ENCODE results near the gene GP5. TPM values are rescaled to one million over a fixed set of nuclear protein-coding genes. Genes with fewer than 3 reads are reported as not detected.

The GP5 gene
- total and polyA plus RNA-seq, 2 of the 13 experiments (the other 11 are each of a cell fraction or from before 2014, with no cell fraction given), result not detected

DNA sequence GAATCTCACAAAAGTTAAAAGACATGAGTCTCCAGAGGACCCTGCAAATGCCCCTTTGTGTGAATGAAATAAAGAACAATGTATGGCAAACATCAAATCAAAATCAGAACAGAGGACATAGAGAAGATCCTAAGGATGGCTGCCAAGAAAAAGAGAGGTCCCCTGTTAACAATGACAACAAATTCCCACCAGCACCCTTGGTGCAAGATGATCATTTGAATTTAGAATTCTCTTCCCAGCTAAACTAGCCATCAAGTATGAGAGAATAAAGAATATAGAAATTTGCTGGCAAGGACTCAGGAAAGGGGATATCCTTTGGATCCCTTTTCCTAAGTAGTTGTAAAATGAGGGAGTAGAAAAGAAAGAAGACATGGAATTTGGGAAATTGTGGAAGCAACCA, 8.2 kb downstream of the GP5 start:
- BruUV-seq (replicated peaks), result no TSS peak
- no peaks in the 10 kb centered on the region for H4K20me1 ChIP-seq (ENCODE audit: insufficient read depth, low read length)
- H3K9me3 ChIP-seq (ENCODE audit: low read length), result 0 out of 2 replicates have a peak, but pooled peaks cover 4% of the 10 kb centered on the region
- H2AFZ ChIP-seq (ENCODE audit: low read length), result no peak overlapping the region
- FAIRE-seq (no peak), DNase-seq (ENCODE audit: low spot score) (no peak), ATAC-seq (no peak)
- H3K27me3 ChIP-seq (ENCODE audit: control insufficient read depth in 1 of 2, insufficient read depth in 2 of 2, low read length in 2 of 2), result peaks cover 2 to 23% of the 10 kb centered on the region in 2 experiments; a peak in 3 of 5 replicates
- peaks cover 17% of the 10 kb centered on the region for H3K4me1 ChIP-seq (ENCODE audit: insufficient read depth, low read length)
- in situ Hi-C loops (cut with HindIII; ENCODE audit: extremely low pct_ligation_motif_present, low pct_unique_long_range_greater_than_20kb), result no loop called here
- H3K79me2 ChIP-seq (ENCODE audit: insufficient read depth, low read length), result no peaks in the 10 kb centered on the region
- H3K9ac ChIP-seq (ENCODE audit: insufficient read depth, low read depth, low read length), result no peak overlapping the region
- no peak overlapping the region for H3K4me2 ChIP-seq (ENCODE audit: low read depth, low read length)
- no peak overlapping the region for H3K27ac ChIP-seq (ENCODE audit: extremely low read length, insufficient read depth, low read length)
- POLR2A ChIA-PET, result no interaction called here
- H3K4me3 ChIP-seq (replicated peaks in 1 of 3; ENCODE audit: insufficient read depth in 1 of 3, low read depth in 2 of 3, low read length in 3 of 3), result no peak overlapping the region
- H3K36me3 ChIP-seq (replicated peaks in 1 of 2; ENCODE audit: control insufficient read depth in 1 of 2, insufficient read depth in 2 of 2, low read length in 2 of 2), result no peaks in the 10 kb centered on the region
- CTCF ChIA-PET (ENCODE audit: low intra/inter-chr PET ratio, low total read pairs), result no interaction called here
- intact Hi-C loops (cut with micrococcal nuclease; ENCODE audit: unreplicated experiment), result no loop called here
- no peak for TF ChIP-seq KIAA2018 (CRISPR knock-in tag; IDR thresholded peaks at IDR 0.05; ENCODE audit: borderline replicate concordance)
- TF ChIP-seq ZFX (CRISPR knock-in tag; IDR thresholded peaks at IDR 0.05; ENCODE audit: low read depth), result no peak
- no peak for TF ChIP-seq ZNF329 (CRISPR knock-in tag; IDR thresholded peaks at IDR 0.05; ENCODE audit: low read depth)
- TF ChIP-seq ZFP1 (CRISPR knock-in tag; IDR thresholded peaks at IDR 0.05), result peak; percentile 78; the same call in 1 of the 2 replicates
